Activated gamma-delta T cell treated with Interleukin-2 at 50 U/mL for 16 hours (primary cell): ENCODE measurements around the gene WRAP73.

ENCODE experiments used
- DNase-seq: peaks from one replicate; pipeline ENCODE4 v3.0.0-alpha.2; 2020

WRAP73 gene

GRCh38 chr1:3645666-3646355, 4.1 kb downstream of the WRAP73 start:
- no peak for DNase-seq

GRCh38 chr1:3645247-3645646, 4.7 kb downstream of the WRAP73 start:
- no peak for DNase-seq

GRCh38 chr1:3644273-3644672, 5.6 kb downstream of the WRAP73 start:
- no peak for DNase-seq

GRCh38 chr1:3642919-3643675, 6.8 kb downstream of the WRAP73 start:
- no peak for DNase-seq

- DNase-seq = no peak
Observed at GRCh38 chr1:3641816-3642215, 8.1 kb downstream of the WRAP73 start.

GRCh38 chr1:3641046-3641760, 8.7 kb downstream of the WRAP73 start:
- DNase-seq = no peak

GRCh38 chr1:3640121-3640837, 9.6 kb downstream of the WRAP73 start:
- DNase-seq = no peak

GRCh38 chr1:3639397-3639911, 10.4 kb downstream of the WRAP73 start:
- no peak for DNase-seq

- DNase-seq = no peak
Observed at GRCh38 chr1:3638676-3639075, 11.2 kb downstream of the WRAP73 start.

GRCh38 chr1:3638027-3638426, 11.9 kb downstream of the WRAP73 start:
- no peak for DNase-seq

GRCh38 chr1:3636531-3636930, 13.4 kb downstream of the WRAP73 start:
- DNase-seq = no peak

- no peak for DNase-seq
Observed at GRCh38 chr1:3636080-3636479, 13.8 kb downstream of the WRAP73 start.

- DNase-seq = no peak
Observed at GRCh38 chr1:3634059-3634800, 15.7 kb downstream of the WRAP73 start.

GRCh38 chr1:3633344-3634058, 16.4 kb downstream of the WRAP73 start:
- DNase-seq = no peak

- no peak for DNase-seq
Observed at GRCh38 chr1:3632716-3633343, 17.1 kb downstream of the WRAP73 start.

GRCh38 chr1:3632298-3632697, 17.6 kb downstream of the WRAP73 start:
- DNase-seq = no peak

- no peak for DNase-seq
Observed at GRCh38 chr1:3631320-3632260, 18.3 kb downstream of the WRAP73 start.

GRCh38 chr1:3630914-3631313, 19.0 kb downstream of the WRAP73 start:
- no peak for DNase-seq

- no peak for DNase-seq
Observed at GRCh38 chr1:3630161-3630611, 19.7 kb downstream of the WRAP73 start.
